HG02870 (cell line): ENCODE measurements around the gene LRRC8E.

Source experiments
- ATAC-seq: cut with Tn5 transposase; IDR thresholded peaks from one replicate; pipeline ENCODE4 v1.9.1; 2021; ENCODE audit warnings: mild to moderate bottlenecking, moderate library complexity; ENCODE audit not compliant: unreplicated experiment

LRRC8E gene

DNA sequence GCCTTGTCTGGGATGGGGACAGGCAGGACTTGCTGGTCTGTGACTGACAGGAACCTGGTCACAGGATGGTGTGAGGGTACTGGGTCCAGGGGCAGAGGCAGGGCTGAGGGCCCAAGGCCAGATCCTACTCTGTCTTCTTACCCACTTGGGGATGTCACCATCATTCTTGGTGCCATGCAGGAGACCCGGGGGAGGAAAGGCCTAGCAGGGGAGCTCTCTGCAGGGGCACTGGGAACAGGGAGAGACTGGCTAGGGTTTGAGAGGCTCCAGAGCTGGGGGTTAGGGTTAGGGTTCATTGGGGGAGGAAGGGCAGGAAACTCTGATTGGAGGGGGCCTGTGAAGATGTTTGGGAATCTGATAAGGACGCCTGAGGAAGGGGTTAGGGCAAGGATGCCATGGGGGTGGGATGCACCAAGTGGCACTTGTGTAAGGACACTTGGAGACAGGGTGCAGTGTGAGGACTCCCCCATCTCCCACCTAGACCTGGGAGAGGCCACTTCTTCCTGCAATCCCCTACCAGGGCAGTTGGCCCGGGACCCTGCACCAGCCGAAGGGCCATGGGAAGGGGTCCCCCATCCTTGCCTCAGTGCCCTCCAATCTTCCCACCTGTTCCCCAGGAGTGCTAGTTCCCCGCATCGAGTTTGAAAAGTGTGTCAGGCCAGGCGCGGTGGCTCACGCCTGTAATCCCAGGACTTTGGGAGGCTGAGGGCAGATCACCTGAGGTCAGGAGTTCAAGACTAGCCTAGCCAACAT lies 21.0 kb upstream of the LRRC8E start:
- ATAC-seq, result no peak

DNA sequence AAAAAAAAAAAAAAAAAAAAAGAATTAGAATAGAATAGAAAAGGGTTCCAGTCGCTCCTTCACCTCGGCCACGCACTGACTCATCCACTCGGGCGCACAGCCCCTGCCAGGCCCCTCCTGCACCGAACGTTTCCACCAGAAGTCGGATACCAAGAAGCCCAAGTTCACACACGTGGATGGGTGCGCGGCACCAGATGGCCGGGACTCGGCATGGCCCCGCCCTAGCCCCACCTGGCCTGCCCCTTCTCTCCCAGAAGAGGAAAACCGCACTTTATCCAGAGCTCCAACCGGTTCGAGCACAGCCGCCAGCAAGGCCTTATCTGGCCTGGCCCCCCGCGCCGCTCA lies 20.0 kb upstream of the LRRC8E start:
- no peak for ATAC-seq

DNA sequence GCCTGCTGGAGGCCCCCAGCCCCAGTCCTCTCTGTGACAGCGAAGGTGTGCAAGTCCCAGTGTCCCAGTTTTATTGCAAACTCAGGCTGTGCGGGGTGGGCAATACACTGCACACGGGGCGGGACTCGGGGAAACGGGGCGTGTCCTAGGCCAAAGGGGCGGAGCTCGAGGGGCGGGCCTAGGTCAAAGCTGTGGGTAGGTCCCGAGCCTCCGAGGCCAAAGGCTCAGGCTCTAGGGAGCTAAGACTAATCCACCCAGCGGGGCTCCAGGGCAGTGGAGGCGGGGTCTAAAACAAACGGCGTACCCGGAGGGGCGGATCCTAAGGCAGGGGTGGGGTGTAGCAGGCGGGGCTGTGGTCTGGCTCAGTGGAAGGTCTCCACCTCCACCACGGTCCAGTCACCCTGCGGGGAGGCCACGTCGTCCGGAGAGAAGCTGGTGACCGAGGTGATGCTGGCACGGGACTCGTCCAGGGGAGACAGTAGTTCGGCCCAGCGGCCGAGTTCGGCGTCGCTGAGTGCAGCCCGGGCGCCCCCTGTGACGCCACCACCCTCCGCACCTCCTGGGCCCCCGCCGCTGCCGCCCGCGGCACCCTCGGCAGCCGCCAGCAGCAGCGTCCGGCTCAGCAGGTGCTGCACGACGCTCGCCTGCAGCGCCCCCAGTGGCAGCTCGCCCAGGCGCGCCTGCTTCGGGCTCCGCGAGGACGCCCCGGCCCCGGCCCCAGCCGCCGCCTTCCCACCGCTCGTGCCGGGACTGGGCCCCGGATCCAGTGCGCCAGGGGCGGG lies 19.4 kb upstream of the LRRC8E start:
- peak; percentile 50 for ATAC-seq

DNA sequence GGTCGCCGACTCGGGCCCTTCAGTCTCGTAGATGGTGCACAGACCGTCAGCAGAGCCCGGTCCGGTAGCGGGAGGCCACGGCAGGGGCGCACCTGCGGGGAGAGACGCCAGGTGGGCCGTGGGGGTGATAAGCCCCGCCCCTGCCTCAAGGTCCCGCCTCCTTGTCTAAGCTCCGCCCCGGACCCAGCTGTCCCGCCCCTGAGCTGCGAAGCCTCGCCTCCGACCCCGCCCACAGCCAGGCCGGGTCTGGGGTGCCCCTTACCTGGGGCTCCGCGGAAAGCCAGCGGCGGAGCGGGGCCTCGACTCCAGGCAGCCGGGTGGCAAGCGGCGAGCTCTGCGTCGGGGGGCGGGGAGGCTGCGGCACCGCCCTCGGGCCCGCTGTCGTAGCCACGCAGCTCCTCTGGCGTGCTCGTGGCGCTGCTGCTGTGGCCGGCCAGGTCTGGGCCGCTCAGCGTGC lies 18.8 kb upstream of the LRRC8E start:
- ATAC-seq, result peak; percentile 53

DNA sequence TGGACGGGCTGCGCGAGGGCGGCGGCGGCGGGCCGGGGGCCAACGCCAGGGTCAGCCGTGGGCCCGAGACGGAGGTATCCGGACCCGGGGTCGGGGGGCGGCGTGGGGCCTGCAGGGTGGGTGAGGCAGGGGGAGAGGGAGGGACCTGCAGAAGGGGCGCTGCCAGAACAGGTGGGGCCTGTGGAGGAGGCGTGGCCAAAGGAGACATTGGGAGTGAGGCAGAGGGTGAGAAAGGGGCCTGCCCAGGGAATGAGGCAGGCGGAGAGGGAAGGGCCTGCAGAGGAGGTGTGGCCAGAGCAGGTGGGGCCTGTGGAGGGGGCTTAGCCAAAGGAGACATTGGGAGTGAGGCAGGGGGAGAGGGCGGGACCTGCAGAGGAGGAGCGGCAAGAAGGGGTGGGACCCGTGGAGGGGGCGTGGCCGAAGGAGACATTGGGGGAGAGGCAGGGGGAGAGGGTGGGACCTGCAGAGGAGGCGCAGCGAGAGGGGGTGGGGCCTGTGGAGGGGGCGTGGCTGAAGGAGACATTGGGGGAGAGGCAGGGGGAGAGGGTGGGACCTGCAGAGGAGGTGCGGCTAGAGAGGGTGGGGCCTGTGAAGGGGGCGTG lies 18.3 kb upstream of the LRRC8E start:
- no peak for ATAC-seq

DNA sequence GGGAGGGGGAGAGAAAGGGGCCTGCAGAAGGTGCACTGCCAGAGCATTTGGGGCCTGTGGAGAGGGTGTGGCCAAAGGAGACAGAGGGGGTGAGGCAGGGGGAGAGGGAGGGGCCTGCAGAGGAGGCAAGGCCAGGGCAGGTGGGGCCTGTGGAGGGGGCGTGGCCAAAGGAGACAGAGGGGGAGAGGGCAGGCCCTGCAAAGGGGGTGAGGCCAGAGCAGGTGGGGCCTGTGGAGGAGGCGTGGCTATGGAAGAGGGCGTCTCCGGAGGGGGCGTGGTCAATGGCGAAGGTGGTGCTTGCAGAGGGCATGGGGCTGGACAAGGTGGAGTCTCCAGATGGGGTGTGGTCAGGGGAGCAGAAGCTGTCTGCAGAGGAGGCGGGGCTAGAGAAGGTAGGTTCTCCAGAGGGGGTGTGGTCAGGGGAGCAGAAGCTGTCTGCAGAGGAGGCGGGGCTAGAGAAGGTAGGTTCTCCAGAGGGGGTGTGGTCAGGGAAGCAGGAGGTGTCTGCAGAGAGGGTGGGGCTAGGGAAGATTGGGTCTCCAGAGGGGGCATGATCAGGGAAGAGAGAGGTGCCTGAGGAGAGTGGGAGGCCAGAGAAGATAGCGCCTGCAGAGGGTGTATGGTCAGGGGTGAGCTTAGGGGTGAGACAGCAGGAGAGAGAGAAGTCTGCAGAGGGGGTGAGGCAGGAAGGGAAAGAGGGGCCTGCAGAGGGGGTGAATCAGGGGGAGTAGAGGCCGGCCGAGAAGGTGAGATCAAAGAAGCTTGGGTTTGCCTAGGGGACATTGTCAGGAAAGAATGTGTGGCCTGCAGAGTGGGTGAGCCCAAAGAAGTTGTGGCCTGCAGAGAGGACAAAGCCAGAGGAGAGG lies 17.5 kb upstream of the LRRC8E start:
- no peak for ATAC-seq

DNA sequence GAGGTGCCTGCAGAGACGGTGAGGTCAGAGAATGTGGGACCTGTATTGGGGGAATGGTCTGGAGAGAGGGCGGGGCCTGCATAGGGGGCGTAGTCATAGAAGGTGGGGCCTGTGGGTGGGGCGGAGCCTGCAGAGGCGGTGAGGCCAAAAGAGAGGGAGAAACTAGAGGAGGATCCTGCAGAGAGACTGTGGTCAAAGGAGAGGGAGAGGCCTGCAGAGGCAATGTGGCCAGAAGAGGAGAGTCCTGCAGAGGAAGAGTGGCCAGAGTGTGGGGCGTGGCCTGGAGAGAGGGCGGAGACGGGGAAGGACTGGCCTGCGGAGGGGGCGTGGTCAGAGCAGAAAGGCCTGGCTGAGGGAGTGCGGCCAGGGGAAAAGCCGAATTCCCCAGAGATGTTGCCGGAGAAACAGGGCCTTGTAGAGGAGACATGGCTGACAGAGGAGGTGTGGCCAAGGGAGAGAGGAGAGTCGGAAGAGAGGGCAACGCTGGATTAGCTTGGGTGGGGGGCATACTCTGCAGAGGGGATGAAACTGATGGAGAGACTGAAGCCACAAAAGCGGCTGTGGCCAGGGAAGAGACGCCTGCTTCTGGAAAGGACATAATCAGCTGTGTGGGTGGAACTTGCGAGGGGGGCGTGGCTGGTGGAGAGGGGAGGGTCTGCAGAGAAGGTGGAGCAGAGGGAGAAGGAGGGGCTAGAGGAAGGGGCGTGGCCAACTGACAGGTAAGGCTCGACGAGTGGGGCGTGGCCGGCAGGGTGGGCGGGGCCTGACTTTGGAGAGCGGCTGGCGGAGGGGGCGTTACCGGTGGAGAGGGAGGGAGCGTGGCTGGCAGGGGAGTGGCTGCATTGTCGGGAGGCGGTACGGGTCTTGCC lies 16.6 kb upstream of the LRRC8E start:
- ATAC-seq, result no peak

DNA sequence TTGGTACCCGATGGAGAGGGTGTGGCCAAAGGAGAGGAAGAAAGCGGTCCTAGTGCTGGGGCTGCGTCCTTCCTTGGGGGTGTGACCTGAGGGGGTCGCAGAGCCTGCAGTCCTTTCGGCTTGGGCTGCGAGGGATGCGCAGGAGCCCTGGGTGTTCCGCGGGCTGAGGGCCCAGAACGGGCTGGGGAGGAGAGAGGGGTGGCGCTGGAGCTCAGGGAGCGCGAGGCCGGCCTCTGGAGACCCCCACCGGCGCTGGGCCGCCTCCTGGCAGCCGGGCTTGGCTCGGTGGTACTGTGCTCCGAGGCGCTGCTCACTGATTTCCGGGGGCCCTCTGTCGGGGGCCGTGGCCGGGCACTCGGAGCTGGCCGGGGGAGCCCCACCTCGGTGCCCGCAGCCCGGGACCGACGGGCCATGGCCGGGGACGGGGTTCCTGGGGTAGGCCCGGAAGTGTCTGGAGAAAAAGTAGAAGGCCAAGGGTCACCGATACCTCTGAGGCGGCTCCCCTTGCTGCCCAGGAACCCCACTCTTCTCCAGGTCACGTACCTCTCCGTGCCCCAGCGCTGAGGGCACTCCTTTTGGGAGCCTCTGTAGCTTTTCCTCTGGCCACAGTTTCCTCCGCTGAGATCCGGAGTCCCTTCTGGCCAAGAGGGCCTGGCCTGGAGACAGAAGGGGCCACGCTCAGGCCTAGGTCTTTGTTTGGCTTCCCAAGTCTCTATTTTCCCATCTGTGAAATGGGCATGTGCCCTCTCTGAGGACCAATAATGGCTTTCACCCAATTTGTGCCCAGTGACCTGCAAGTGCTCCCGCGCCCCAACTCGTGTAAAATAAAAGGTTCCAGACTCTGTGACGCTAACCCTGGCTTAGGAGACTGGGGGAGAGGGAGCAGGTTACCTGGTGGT lies 15.8 kb upstream of the LRRC8E start:
- ATAC-seq, result no peak

DNA sequence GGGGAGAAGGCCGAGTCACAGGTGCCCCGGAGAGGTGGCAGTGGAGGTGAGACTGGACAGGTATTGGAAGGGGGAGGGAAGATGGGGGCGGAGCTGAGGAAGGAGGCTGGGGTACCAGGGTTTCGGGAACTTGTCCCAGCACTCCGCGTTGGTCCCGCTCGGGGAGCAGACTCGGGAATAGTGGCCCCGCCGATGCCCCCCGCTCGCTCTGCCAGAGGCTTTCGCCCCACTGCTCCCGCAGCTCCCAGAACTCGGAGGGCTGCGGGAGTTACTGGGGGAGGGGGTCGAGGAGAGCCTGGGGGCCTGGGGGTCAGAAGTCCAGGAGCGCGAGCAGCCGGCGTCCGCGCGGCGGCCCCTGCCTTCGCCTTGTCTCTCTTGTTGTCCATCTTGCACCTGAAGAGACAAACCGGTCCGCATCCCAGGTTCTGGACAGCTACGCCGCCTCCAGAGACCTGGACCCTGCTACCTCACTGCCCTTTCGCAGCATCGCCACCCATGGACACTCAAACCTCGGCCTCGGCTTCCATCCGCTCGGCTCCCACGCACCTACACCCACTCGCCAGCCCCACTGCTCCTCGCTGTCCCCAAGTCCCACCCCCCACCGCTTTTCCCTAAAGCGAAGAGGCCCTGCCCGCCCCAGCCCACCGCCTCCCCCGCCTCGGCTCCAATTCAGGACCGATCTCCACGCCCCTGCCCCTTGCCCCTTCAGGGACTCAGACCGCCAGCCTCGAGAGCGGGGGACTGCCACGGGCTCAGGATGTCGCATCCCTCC lies 14.8 kb upstream of the LRRC8E start:
- no peak for ATAC-seq

DNA sequence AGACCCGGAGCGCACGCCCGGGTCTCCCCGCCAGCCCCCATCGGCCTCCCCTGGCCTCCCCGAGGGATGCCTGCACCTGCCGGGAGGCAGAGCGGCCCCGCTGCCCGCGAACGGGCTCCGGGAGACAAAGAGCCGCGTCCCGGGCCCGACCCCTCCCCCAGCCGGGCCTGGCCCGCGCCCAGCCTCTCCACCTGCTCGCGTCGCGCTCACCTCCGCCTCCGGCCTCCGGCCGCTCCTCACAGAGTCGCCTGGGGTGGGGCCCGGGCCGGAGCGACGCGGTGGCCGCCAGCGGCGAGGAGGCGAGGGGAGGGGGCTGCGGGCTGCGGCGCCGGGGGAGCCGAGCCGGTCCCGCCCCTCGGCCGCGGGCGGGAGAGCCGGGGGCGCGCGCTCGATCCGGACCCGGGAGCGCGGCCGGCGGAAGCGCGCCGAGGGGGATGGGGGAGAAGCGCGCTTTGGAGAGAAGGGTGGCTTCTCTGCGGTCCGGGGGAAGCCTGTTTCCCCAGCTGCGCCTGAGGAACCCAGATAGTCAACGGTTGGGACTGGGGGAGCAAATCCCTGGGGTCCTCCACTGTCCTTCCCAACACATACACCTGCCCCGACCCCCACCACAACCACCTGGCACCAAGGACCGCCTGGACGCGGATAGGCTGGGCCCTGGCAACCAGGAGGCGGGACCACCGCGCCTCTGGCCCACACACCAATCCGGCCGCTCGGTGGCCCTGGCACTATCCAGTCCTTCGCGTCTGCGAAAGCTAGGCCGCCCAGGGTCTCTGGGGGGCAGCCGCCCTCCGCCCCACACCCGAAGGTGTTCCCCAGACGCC lies 14.0 kb upstream of the LRRC8E start, which contains the start of gene PRR36:
Gene PRR36 (minus strand): TSS at position 315 of the 821 bp plus-strand sequence. CDS start 701 bp downstream, outside the sequence.
- ATAC-seq, result no peak

DNA sequence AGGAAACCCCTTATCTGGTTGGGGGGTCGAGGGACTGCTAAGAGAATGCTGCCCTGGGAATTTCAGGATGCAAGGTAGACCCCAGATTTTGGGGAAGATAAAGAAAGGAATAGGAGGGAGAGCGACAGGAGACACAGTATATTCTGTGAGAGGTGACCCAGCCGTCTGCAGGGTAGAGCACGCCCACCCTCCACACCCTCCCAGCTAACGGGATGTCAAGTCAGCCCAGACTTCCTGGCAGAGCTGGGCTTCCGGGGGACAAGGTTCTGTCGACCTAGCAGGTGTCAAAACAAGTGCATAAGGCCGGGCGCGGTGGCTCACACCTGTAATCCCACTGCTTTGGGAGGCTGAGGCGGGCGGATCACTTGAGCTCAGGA lies 13.4 kb upstream of the LRRC8E start:
- no peak for ATAC-seq

DNA sequence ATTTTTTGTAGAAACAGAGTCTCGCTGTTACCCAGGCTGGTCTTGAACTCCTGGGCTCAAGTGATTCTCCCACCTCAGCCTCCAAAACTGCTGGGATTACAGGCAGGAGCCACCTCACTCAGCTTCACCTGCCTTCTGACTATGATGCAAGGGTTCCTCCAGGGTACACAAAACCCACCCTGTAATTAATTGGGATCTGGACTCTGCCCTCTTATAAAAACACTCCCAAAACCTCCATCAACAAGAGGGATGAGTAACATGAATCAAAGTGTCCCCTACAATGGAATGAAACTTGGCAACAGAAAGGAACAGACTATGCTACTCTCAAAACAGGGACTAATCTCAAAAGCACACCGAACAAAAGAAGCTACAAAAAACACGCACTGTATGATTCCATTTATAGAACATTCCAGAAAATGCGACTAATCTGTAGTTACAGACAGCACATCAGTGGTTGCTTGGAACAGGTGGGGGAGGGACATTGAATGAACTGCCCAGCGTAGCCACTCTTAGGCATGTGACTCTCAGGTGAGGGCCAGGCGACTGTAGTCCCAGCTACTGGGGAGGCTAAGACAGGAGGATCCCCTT lies 11.0 kb upstream of the LRRC8E start:
- ATAC-seq, result no peak

DNA sequence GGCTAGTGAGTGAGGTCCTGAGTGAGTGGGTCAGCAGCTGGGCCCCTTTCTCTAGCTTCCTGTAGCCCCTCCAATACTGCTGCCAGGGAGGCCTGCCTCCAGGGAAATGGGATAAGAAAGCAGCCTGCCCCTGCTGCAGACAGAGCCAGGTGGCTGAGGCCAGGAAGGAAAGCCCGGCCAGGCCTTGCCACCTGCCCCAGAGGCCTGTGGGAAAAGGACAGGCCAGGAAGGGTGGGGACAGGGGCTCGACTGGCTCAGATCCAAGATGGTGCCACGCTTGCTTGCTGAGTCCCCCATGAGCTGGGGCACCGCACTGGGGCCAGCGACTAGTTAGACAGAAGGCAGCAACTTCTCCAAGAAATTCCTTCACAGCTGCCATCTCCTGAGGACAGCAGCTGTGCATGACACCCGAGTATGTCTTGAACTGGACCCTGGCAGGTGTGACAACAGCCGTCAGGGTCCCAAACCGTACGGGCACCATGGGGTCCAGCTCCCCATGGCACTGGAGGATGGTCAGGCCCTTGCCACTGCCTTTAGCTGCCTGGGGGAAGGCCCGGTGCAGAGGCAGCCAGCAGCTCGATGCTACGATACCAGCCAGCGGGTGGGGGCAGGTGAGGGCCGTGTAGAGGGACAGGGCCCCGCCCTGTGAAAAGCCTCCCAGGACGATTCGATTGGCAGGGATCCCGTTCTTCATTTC lies 9.1 kb upstream of the LRRC8E start:
- ATAC-seq, result no peak

DNA sequence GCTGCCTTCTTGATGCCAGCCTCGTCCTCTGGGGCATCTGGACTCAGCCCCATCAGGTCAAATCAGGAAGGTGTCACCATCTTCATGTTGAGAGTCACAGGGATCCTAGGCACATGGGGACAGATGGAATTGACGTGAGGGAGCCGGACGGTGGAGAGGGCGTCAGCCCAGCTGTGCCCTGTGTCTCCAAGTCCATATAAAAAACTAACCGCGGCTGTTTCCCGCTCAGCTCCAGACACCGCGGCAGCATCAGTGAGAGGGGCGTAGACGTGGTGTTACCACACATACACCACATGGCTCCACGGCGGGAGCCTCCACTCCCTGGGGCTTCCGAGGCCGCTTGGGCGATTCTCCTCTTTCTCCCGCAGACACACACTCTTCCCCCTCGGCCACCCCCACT lies 8.5 kb upstream of the LRRC8E start:
- ATAC-seq, result no peak

DNA sequence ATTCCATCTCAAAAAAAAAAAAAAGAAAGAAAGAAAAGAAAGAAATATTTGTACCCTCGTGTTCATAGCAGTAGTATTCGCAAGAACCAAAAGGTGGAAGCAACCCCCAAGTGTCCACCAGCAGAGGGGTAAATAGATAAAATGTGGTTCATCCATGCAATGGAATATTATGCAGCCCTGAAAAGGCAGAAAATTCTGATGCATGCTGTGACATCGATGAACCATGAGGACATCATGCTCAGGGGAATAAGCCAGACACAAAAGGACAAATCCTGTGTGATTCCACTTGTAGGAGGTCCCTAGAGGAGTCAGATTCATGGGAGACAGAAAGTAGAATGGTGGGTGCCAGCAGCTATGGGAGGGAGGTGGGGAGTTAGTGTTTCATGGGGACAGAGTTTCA lies 6.4 kb upstream of the LRRC8E start:
- no peak for ATAC-seq

DNA sequence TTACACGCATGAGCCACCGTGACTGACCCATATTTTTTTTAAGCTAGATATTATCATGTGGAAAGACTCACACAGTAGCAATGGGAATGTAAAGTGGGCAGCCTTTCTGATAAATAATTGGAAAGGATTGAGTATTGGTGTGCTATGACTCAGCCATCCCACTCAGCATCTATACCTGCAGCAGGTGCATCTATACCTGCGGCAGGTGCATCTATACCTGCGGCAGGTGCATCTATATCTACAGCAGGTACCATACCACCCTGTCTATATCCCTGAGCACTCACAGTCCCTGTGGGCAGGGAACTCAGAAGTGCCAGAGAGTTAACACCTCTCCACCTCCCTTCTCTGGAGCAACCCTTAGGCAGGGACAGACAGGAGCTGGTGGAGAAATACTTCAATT lies 5.2 kb upstream of the LRRC8E start:
- no peak for ATAC-seq
